H9 (cell line): ENCODE results near the gene MITF. TPM values are rescaled to one million over a fixed set of nuclear protein-coding genes. Genes with fewer than 3 reads are reported as not detected.

Experiments used
- DNase-seq: peaks from one replicate; pipeline ENCODE4 v3.0.0-alpha.2; 2017
- H2AFZ ChIP-seq: one replicate; pipeline ENCODE4 v1.6.1; 2013; ENCODE audit warnings: mild to moderate bottlenecking, low read length, control low read depth, moderate library complexity
- H2AK5ac ChIP-seq: 2 replicates; pipeline ENCODE4 v1.6.1; 2013; ENCODE audit warnings: low read length, control low read depth, mixed read lengths; ENCODE audit not compliant: insufficient read length
- H2BK120ac ChIP-seq: one replicate; pipeline ENCODE4 v1.6.1; 2013; ENCODE audit warnings: low read depth, mild to moderate bottlenecking, low read length, control low read depth, inconsistent platforms; ENCODE audit not compliant: poor library complexity, severe bottlenecking
- H2BK12ac ChIP-seq: 2 replicates; pipeline ENCODE4 v1.6.1; 2013; ENCODE audit warnings: low read length, control low read depth, mixed read lengths, low read depth; ENCODE audit not compliant: insufficient read length
- H2BK15ac ChIP-seq: 2 replicates; pipeline ENCODE4 v1.6.1; 2013; ENCODE audit warnings: low read depth, low read length, control low read depth
- H2BK20ac ChIP-seq: one replicate; pipeline ENCODE4 v1.6.1; 2013; ENCODE audit warnings: low read depth, mild to moderate bottlenecking, low read length, control low read depth, inconsistent platforms; ENCODE audit not compliant: poor library complexity, severe bottlenecking
- H2BK5ac ChIP-seq: 2 replicates; pipeline ENCODE4 v1.6.1; 2013; ENCODE audit warnings: low read length, control low read depth, mixed read lengths; ENCODE audit not compliant: insufficient read length
- H3K14ac ChIP-seq: 2 replicates; pipeline ENCODE4 v1.6.1; 2013; ENCODE audit warnings: low read length, control low read depth; ENCODE audit not compliant: insufficient read depth
- H3K18ac ChIP-seq: 2 replicates; pipeline ENCODE4 v1.6.1; 2013; ENCODE audit warnings: low read depth, mild to moderate bottlenecking, mixed read lengths, low read length, control low read depth; ENCODE audit not compliant: insufficient read length
- H3K23ac ChIP-seq: 2 replicates; pipeline ENCODE4 v1.6.1; 2013; ENCODE audit warnings: low read length, control low read depth, mixed read lengths, low read depth; ENCODE audit not compliant: insufficient read length
- H3K23me2 ChIP-seq: 2 replicates; pipeline ENCODE4 v1.6.1; 2013; ENCODE audit warnings: low read depth, mild to moderate bottlenecking, mixed read lengths, low read length, control low read depth; ENCODE audit not compliant: insufficient read length, poor library complexity, severe bottlenecking
- H3K27ac ChIP-seq: 2 replicates; pipeline ENCODE4 v1.5.1; 2013; ENCODE audit warnings: low read length, control low read depth, mixed read lengths, low read depth; ENCODE audit not compliant: insufficient read length
- H3K27me3 ChIP-seq: 2 replicates; pipeline ENCODE4 v1.6.1; 2013; ENCODE audit warnings: low read length, control low read depth, inconsistent platforms; ENCODE audit not compliant: insufficient read depth
- H3K4ac ChIP-seq: 2 replicates; pipeline ENCODE4 v1.6.1; 2013; ENCODE audit warnings: low read depth, mild to moderate bottlenecking, control low read depth, inconsistent platforms, low read length, moderate library complexity
- H3K4me1 ChIP-seq: 2 replicates; pipeline ENCODE4 v1.6.1; 2013; ENCODE audit warnings: low read length, control low read depth, inconsistent platforms; ENCODE audit not compliant: insufficient read depth
- H3K4me2 ChIP-seq: 2 replicates; pipeline ENCODE4 v1.6.1; 2013; ENCODE audit warnings: low read length, control low read depth, mixed read lengths; ENCODE audit not compliant: insufficient read length, insufficient read depth
- H3K56ac ChIP-seq: 2 replicates; pipeline ENCODE4 v1.6.1; 2013; ENCODE audit warnings: low read depth, mild to moderate bottlenecking, mixed read lengths, low read length, control low read depth; ENCODE audit not compliant: insufficient read length
- H3K79me1 ChIP-seq: 2 replicates; pipeline ENCODE4 v1.6.1; 2013; ENCODE audit warnings: low read depth, mild to moderate bottlenecking, moderate library complexity, low read length, control low read depth, inconsistent platforms; ENCODE audit not compliant: insufficient read depth, poor library complexity, severe bottlenecking
- H3K79me2 ChIP-seq: 2 replicates; pipeline ENCODE4 v1.6.1; 2013; ENCODE audit warnings: low read length, control low read depth, inconsistent platforms; ENCODE audit not compliant: insufficient read depth
- H3K9ac ChIP-seq: 2 replicates; pipeline ENCODE4 v1.6.1; 2013; ENCODE audit warnings: low read length, control low read depth, mixed read lengths; ENCODE audit not compliant: insufficient read length; ENCODE audit errors: extremely low read depth
- H3K9me3 ChIP-seq: one replicate; pipeline ENCODE4 v1.6.1; 2013; ENCODE audit warnings: low read depth, low read length, inconsistent platforms; ENCODE audit not compliant: control insufficient read depth
- H3T11ph ChIP-seq: one replicate; pipeline ENCODE4 v1.6.1; 2013; ENCODE audit warnings: mild to moderate bottlenecking, low read length, control low read depth, inconsistent platforms
- H4K20me1 ChIP-seq: one replicate; pipeline ENCODE4 v1.6.1; 2013; ENCODE audit not compliant: control insufficient read depth, insufficient read length, insufficient read depth
- H4K5ac ChIP-seq: 2 replicates; pipeline ENCODE4 v1.6.1; 2013; ENCODE audit warnings: low read depth, mild to moderate bottlenecking, mixed read lengths, low read length, control low read depth; ENCODE audit not compliant: insufficient read length
- H4K8ac ChIP-seq: replicated peaks from 2 replicates; pipeline ENCODE4 v1.6.1; 2013; ENCODE audit warnings: low read length, control low read depth, mixed read lengths, low read depth; ENCODE audit not compliant: insufficient read length
- H4K91ac ChIP-seq: 2 replicates; pipeline ENCODE4 v1.6.1; 2013; ENCODE audit warnings: low read depth, mild to moderate bottlenecking, moderate library complexity, mixed read lengths, low read length, control low read depth; ENCODE audit not compliant: insufficient read length
- H3K27ac Mint-ChIP-seq, 3 experiments: 2 replicates in 2 of 3; 3 replicates in 1 of 3; pipeline ENCODE4 v1.8.0; 2020 to 2021; ENCODE audit warnings: mixed read lengths in 3 of 3, mild to moderate bottlenecking in 1 of 3, moderate library complexity in 1 of 3
- H3K27me3 Mint-ChIP-seq: 2 replicates; pipeline ENCODE4 v1.8.0; 2021; ENCODE audit warnings: low read depth, mild to moderate bottlenecking, moderate library complexity, mixed read lengths
- H3K36me3 Mint-ChIP-seq, 3 experiments: 2 replicates in 2 of 3; 3 replicates in 1 of 3; pipeline ENCODE4 v1.8.0; 2020 to 2021; ENCODE audit warnings: low read depth in 3 of 3, mixed read lengths in 3 of 3; ENCODE audit not compliant: insufficient read depth in 1 of 3
- H3K4me1 Mint-ChIP-seq, 2 experiments: 2 replicates each; pipeline ENCODE4 v1.8.0; 2020; ENCODE audit warnings: mixed read lengths in 2 of 2
- H3K4me3 Mint-ChIP-seq, 2 experiments: 2 replicates in 1 of 2; 3 replicates in 1 of 2; pipeline ENCODE4 v1.8.0; 2020 to 2021; ENCODE audit warnings: mild to moderate bottlenecking in 2 of 2, mixed read lengths in 2 of 2, moderate library complexity in 1 of 2
- H3K9me3 Mint-ChIP-seq, 2 experiments: 2 replicates in 1 of 2; 3 replicates in 1 of 2; pipeline ENCODE4 v1.8.0; 2020; ENCODE audit warnings: mild to moderate bottlenecking in 2 of 2, mixed read lengths in 2 of 2, moderate library complexity in 1 of 2
- CTCF ChIP-seq: fragments of 200-600 bp; sonication (generic); conservative IDR thresholded peaks from 3 replicates; pipeline ENCODE4 v1.8.0; 2021; ENCODE audit warnings: antibody characterized with exemption, mild to moderate bottlenecking
- total RNA-seq: library from RNA; stranded (reverse); gene quantifications from 2 replicates; pipeline ENCODE4 v1.2.1, GENCODE V29; 2021

Gene MITF
- total RNA-seq, 1 experiment from 2014 or later, result 0.81 TPM

GRCh38 chr3:69850849-69851248 lies 111.6 kb downstream of the MITF start:
- Histone ChIP-seq H3K4me1 (no peaks in the 10 kb centered on the region), H3K14ac (no peak overlapping the region), H2AFZ (no peak overlapping the region), H2BK5ac (no peak overlapping the region), H3T11ph (no peak overlapping the region), H4K20me1 (no peaks in the 10 kb centered on the region), H3K18ac (no peak overlapping the region), H3K4ac (no peak overlapping the region), H3K27me3 (no peaks in the 10 kb centered on the region), H2BK15ac (no peak overlapping the region), H4K8ac (no peak overlapping the region), H3K23me2 (no peaks in the 10 kb centered on the region), H3K23ac (no peak overlapping the region), H3K4me2 (no peak overlapping the region), H3K9me3 (no peaks in the 10 kb centered on the region), H2BK20ac (no peak overlapping the region), H3K79me2 (no peaks in the 10 kb centered on the region), H3K27ac (no peak overlapping the region), H2AK5ac (no peak overlapping the region), H2BK12ac (no peak overlapping the region), H4K91ac (no peak overlapping the region), H3K56ac (no peak overlapping the region), H3K79me1 (no peaks in the 10 kb centered on the region), H3K9ac (no peak overlapping the region), H4K5ac (no peak overlapping the region), H2BK120ac (no peak overlapping the region)
- no peaks in the 10 kb centered on the region for H3K4me1 Mint-ChIP-seq
- H3K27me3 Mint-ChIP-seq, result no peaks in the 10 kb centered on the region; the same call in 1 of the 2 replicates
- no peaks in the 10 kb centered on the region for H3K36me3 Mint-ChIP-seq
- no peaks in the 10 kb centered on the region for H3K9me3 Mint-ChIP-seq
- no peak for DNase-seq
- H3K27ac Mint-ChIP-seq, result no peak overlapping the region
- no peak for TF ChIP-seq CTCF
- no peak overlapping the region for H3K4me3 Mint-ChIP-seq
